HepG2 (cell line): ENCODE data around the gene PRR15L. TPM values are rescaled to one million over a fixed set of nuclear protein-coding genes. Genes with fewer than 3 reads are reported as not detected.
A peak's percentile ranks its signal among the peaks of the same experiment; 100 is the strongest.

Experiments used
- JUNB ChIP-seq: sonication (generic); formaldehyde crosslinking; IDR thresholded peaks from 2 replicates; pipeline ENCODE4 v1.8.0; 2022; ENCODE audit warnings: missing genetic modification reagents, mild to moderate bottlenecking, borderline replicate concordance
- RBM39 ChIP-seq: fragments of 200-400 bp; formaldehyde crosslinking; IDR thresholded peaks from one replicate; pipeline ENCODE4 v1.6.1; 2018; ENCODE audit warnings: antibody characterized with exemption, mild to moderate bottlenecking, low read depth, low read length; ENCODE audit not compliant: poor library complexity, severe bottlenecking
- SOX6 ChIP-seq, 2 experiments: fragments of 450-650 bp in 1 of 2; sonication (generic) in 1 of 2; formaldehyde crosslinking in 1 of 2; IDR thresholded peaks; 2 replicates each; pipeline versions ENCODE4 v1.4.0 to v1.6.1; 2017 to 2020; ENCODE audit warnings: antibody characterized with exemption in 1 of 2, mild to moderate bottlenecking in 1 of 2, missing genetic modification reagents in 1 of 2
- ZBTB8A ChIP-seq: sonication (generic); formaldehyde crosslinking; IDR thresholded peaks from 2 replicates; pipeline ENCODE4 v1.4.0; 2020; ENCODE audit warnings: mild to moderate bottlenecking, low read depth, missing genetic modification reagents, borderline replicate concordance
- ZNF17 ChIP-seq: sonication (generic); formaldehyde crosslinking; IDR thresholded peaks from 2 replicates; pipeline ENCODE4 v1.5.0; 2020; ENCODE audit warnings: mild to moderate bottlenecking, missing genetic modification reagents
- ZNF292 ChIP-seq: sonication (generic); formaldehyde crosslinking; IDR thresholded peaks from 2 replicates; pipeline ENCODE4 v1.8.1; 2022; ENCODE audit warnings: mild to moderate bottlenecking, low read depth, missing genetic modification reagents, borderline replicate concordance
- ZNF3 ChIP-seq: IDR thresholded peaks from 2 replicates; pipeline ENCODE4 v1.7.0; 2017; ENCODE audit warnings: inconsistent platforms
- ZNF484 ChIP-seq: sonication (generic); formaldehyde crosslinking; IDR thresholded peaks from 2 replicates; pipeline ENCODE4 v1.5.1; 2020; ENCODE audit warnings: mild to moderate bottlenecking, low read depth, missing genetic modification reagents, borderline replicate concordance
- ZNF550 ChIP-seq: sonication (generic); formaldehyde crosslinking; IDR thresholded peaks from 2 replicates; pipeline ENCODE4 v1.4.0; 2020; ENCODE audit warnings: mild to moderate bottlenecking, missing genetic modification reagents, borderline replicate concordance
- ZNF614 ChIP-seq: IDR thresholded peaks from 2 replicates; pipeline ENCODE4 v1.6.1; 2018; ENCODE audit warnings: missing biosample characterization, missing genetic modification reagents, inconsistent platforms, borderline replicate concordance
- ZSCAN12 ChIP-seq: sonication (generic); formaldehyde crosslinking; IDR thresholded peaks from 2 replicates; pipeline ENCODE4 v1.9.0; 2021; ENCODE audit warnings: mild to moderate bottlenecking, missing genetic modification reagents
- polyA plus RNA-seq, 8 experiments: library from polyadenylated mRNA; depleted of rRNA in 3 of 8; stranded (reverse) in 7 of 8; unstranded in 1 of 8; fragments of >200 nt; fragmentation: Illumina TruSeq in 4 of 8; extraction: Trizol in 4 of 8; gene quantifications; 2 replicates each; pipeline versions ENCODE4 v1.2.1 to v1.2.3, GENCODE V29; 2011 to 2016; ENCODE audit warnings: low read depth in 4 of 8, missing spikeins in 1 of 8, mixed read lengths in 1 of 8; ENCODE audit not compliant: insufficient read depth in 1 of 8
- total RNA-seq, 5 experiments: library from RNA; depleted of rRNA; stranded (reverse); fragments of >200 nt; fragmentation: Illumina TruSeq; extraction: Trizol; gene quantifications; 2 replicates each; pipeline ENCODE4 v1.2.3, GENCODE V29; 2016; ENCODE audit warnings: low read depth in 1 of 5
- TF ChIP-seq, protein P1 (sequence below): sonication (generic); formaldehyde crosslinking; IDR thresholded peaks from 2 replicates; pipeline ENCODE4 v1.4.0; 2020; ENCODE audit warnings: mild to moderate bottlenecking, missing genetic modification reagents, borderline replicate concordance
- TF ChIP-seq, protein P2 (sequence below): sonication (generic); formaldehyde crosslinking; IDR thresholded peaks from 2 replicates; pipeline ENCODE4 v1.9.0; 2021; ENCODE audit warnings: missing genetic modification reagents, mild to moderate bottlenecking, borderline replicate concordance
- TF ChIP-seq, protein P3 (sequence below): sonication (generic); formaldehyde crosslinking; IDR thresholded peaks from 2 replicates; pipeline ENCODE4 v1.4.0; 2020; ENCODE audit warnings: missing genetic modification reagents, borderline replicate concordance
- TF ChIP-seq, protein P4 (sequence below): sonication (generic); formaldehyde crosslinking; IDR thresholded peaks from 2 replicates; pipeline ENCODE4 v1.8.0; 2023; ENCODE audit warnings: mild to moderate bottlenecking, missing genetic modification reagents

Gene PRR15L
- total and polyA plus RNA-seq, 2 of the 13 experiments (the other 11 are each of a cell fraction or from before 2014, with no cell fraction given), result 0.44 to 2.0 TPM

DNA sequence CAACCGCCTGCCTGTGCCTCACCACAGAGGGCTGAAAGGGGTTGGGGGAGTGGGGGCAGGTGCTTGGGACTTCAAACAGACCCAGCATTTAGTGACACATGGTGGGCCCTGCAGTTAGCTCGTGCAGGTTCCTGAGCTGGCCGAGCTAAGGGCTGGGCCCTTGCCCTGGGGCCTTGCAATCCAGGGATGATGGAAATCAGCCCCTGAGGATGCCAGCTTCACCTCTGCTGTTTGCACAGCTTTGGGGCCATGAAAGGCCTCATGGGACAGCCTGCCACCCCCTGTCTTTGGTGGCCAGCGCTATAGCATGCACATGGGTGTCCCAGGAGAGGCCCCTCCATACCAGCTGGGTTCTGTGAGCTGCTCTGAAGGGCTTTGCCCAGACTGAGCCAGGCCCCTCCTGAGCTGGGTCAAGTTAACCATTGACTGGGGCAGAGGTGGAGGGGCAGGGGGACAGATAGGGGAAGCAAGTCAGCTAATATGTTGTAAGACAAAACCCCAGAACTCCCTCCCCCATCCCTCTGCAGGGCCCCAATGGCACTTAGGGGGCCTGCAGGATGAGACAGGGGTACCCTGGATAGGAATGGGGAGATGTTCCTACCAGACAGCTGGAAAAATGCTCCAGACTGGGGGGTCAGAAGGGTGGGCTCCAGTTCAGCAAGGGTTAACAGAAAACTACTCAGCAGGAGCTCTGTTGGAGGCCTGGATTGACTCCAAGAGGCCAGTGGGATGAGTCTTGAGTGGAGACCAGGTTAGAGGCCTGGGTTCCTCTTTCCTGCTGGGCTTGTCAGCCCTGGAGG lies 692 bp downstream of the PRR15L start (continued):
- TF ChIP-seq, protein P1, sequence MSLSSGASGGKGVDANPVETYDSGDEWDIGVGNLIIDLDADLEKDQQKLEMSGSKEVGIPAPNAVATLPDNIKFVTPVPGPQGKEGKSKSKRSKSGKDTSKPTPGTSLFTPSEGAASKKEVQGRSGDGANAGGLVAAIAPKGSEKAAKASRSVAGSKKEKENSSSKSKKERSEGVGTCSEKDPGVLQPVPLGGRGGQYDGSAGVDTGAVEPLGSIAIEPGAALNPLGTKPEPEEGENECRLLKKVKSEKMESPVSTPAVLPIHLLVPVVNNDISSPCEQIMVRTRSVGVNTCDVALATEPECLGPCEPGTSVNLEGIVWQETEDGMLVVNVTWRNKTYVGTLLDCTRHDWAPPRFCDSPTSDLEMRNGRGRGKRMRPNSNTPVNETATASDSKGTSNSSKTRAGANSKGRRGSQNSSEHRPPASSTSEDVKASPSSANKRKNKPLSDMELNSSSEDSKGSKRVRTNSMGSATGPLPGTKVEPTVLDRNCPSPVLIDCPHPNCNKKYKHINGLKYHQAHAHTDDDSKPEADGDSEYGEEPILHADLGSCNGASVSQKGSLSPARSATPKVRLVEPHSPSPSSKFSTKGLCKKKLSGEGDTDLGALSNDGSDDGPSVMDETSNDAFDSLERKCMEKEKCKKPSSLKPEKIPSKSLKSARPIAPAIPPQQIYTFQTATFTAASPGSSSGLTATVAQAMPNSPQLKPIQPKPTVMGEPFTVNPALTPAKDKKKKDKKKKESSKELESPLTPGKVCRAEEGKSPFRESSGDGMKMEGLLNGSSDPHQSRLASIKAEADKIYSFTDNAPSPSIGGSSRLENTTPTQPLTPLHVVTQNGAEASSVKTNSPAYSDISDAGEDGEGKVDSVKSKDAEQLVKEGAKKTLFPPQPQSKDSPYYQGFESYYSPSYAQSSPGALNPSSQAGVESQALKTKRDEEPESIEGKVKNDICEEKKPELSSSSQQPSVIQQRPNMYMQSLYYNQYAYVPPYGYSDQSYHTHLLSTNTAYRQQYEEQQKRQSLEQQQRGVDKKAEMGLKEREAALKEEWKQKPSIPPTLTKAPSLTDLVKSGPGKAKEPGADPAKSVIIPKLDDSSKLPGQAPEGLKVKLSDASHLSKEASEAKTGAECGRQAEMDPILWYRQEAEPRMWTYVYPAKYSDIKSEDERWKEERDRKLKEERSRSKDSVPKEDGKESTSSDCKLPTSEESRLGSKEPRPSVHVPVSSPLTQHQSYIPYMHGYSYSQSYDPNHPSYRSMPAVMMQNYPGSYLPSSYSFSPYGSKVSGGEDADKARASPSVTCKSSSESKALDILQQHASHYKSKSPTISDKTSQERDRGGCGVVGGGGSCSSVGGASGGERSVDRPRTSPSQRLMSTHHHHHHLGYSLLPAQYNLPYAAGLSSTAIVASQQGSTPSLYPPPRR, result no peak; the same call in 1 of the 2 replicates
- TF ChIP-seq, protein P2, sequence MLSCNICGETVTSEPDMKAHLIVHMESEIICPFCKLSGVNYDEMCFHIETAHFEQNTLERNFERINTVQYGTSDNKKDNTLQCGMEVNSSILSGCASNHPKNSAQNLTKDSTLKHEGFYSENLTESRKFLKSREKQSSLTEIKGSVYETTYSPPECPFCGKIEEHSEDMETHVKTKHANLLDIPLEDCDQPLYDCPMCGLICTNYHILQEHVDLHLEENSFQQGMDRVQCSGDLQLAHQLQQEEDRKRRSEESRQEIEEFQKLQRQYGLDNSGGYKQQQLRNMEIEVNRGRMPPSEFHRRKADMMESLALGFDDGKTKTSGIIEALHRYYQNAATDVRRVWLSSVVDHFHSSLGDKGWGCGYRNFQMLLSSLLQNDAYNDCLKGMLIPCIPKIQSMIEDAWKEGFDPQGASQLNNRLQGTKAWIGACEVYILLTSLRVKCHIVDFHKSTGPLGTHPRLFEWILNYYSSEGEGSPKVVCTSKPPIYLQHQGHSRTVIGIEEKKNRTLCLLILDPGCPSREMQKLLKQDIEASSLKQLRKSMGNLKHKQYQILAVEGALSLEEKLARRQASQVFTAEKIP (CRISPR knock-in tag), result no peak
- TF ChIP-seq, protein P3, sequence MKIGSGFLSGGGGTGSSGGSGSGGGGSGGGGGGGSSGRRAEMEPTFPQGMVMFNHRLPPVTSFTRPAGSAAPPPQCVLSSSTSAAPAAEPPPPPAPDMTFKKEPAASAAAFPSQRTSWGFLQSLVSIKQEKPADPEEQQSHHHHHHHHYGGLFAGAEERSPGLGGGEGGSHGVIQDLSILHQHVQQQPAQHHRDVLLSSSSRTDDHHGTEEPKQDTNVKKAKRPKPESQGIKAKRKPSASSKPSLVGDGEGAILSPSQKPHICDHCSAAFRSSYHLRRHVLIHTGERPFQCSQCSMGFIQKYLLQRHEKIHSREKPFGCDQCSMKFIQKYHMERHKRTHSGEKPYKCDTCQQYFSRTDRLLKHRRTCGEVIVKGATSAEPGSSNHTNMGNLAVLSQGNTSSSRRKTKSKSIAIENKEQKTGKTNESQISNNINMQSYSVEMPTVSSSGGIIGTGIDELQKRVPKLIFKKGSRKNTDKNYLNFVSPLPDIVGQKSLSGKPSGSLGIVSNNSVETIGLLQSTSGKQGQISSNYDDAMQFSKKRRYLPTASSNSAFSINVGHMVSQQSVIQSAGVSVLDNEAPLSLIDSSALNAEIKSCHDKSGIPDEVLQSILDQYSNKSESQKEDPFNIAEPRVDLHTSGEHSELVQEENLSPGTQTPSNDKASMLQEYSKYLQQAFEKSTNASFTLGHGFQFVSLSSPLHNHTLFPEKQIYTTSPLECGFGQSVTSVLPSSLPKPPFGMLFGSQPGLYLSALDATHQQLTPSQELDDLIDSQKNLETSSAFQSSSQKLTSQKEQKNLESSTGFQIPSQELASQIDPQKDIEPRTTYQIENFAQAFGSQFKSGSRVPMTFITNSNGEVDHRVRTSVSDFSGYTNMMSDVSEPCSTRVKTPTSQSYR, result peak; percentile 58; the same call in 1 of the 2 replicates
- TF ChIP-seq ZNF550 (CRISPR knock-in tag) (no peak), ZNF614 (no peak), SOX6 (IDR thresholded peaks at IDR 0.05) (no peak), SOX6 (CRISPR knock-in tag; IDR thresholded peaks at IDR 0.05) (peak; percentile 28; the same call in 1 of the 2 replicates), RBM39 (no peak), ZNF3 (no peak), ZNF17 (no peak), ZNF484 (CRISPR knock-in tag) (no peak), ZBTB8A (CRISPR knock-in tag) (no peak), JUNB (CRISPR knock-in tag) (no peak), ZNF292 (CRISPR knock-in tag) (0 out of 2 replicates have a peak, but pooled peaks have one; percentile 29), ZSCAN12 (CRISPR knock-in tag) (no peak)
- TF ChIP-seq, protein P4, sequence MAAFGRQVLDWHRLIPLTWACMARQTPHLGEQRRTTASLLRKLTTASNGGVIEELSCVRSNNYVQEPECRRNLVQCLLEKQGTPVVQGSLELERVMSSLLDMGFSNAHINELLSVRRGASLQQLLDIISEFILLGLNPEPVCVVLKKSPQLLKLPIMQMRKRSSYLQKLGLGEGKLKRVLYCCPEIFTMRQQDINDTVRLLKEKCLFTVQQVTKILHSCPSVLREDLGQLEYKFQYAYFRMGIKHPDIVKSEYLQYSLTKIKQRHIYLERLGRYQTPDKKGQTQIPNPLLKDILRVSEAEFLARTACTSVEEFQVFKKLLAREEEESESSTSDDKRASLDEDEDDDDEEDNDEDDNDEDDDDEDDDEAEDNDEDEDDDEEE (CRISPR knock-in tag), result no peak
